Stimulated activated CD8-positive, alpha-beta memory T cell treated with anti-CD3 and anti-CD28 coated beads, Interleukin-4, amount 100 ng/mL, for 4 hours (primary cell): Measurements from ENCODE around the gene KYAT1.
"Not testable (repeated sequence)": the region's sequence is repeated elsewhere in the genome, so short reads cannot be mapped to it uniquely, and the experiment has no call there.

Experiments
- DNase-seq, 2 donors: peaks; one replicate each; pipeline ENCODE4 v3.0.0-alpha.2; 2020; ENCODE audit warnings: low read depth in 2 of 2, low spot score in 1 of 2

The KYAT1 gene

GRCh38 chr9:128886211-128886891 lies 4.6 kb upstream of the KYAT1 start:
- no peak for DNase-seq

- no peak for DNase-seq
Observed at GRCh38 chr9:128885798-128886197, 4.0 kb upstream of the KYAT1 start.

GRCh38 chr9:128885376-128885775 lies 3.6 kb upstream of the KYAT1 start:
- DNase-seq = no peak

GRCh38 chr9:128884164-128884563 lies 2.4 kb upstream of the KYAT1 start:
- DNase-seq = no peak

GRCh38 chr9:128882677-128883603 lies 1.2 kb upstream of the KYAT1 start:
- DNase-seq = no peak

GRCh38 chr9:128877852-128878251 lies 3.9 kb downstream of the KYAT1 start:
- DNase-seq = no peak

- not testable (repeated sequence) for DNase-seq
Observed at GRCh38 chr9:128870941-128871265, 10.8 kb downstream of the KYAT1 start.

GRCh38 chr9:128870128-128870940 lies 11.4 kb downstream of the KYAT1 start:
- DNase-seq = no peak

- DNase-seq = peak; percentile 64 to 84
Observed at GRCh38 chr9:128863647-128864046, 18.1 kb downstream of the KYAT1 start.

GRCh38 chr9:128862401-128862851 lies 19.3 kb downstream of the KYAT1 start:
- DNase-seq = no peak

GRCh38 chr9:128861501-128861900 lies 20.2 kb downstream of the KYAT1 start:
- DNase-seq = no peak

- DNase-seq = no peak
Observed at GRCh38 chr9:128860937-128861336, 20.8 kb downstream of the KYAT1 start.

GRCh38 chr9:128858476-128858875 lies 23.3 kb downstream of the KYAT1 start:
- not testable (repeated sequence) for DNase-seq

- DNase-seq = not testable (repeated sequence)
Observed at GRCh38 chr9:128854454-128854853, 27.3 kb downstream of the KYAT1 start.

- not testable (repeated sequence) for DNase-seq
Observed at GRCh38 chr9:128852646-128853045, 29.1 kb downstream of the KYAT1 start.

- not testable (repeated sequence) for DNase-seq
Observed at GRCh38 chr9:128851779-128852600, 29.8 kb downstream of the KYAT1 start.

- DNase-seq = not testable (repeated sequence)
Observed at GRCh38 chr9:128851024-128851423, 30.7 kb downstream of the KYAT1 start.

GRCh38 chr9:128847803-128848202 lies 33.9 kb downstream of the KYAT1 start:
- no peak for DNase-seq

- DNase-seq = no peak
Observed at GRCh38 chr9:128846680-128847030, 35.1 kb downstream of the KYAT1 start.

- DNase-seq = no peak
Observed at GRCh38 chr9:128845186-128845931, 36.4 kb downstream of the KYAT1 start.
